GM12892 (cell line): Measurements from ENCODE around the gene EPAS1.
"Not testable (repeated sequence)": the region's sequence is repeated elsewhere in the genome, so short reads cannot be mapped to it uniquely, and the experiment has no call there.

Experiments
- DNase-seq: peaks from one replicate; pipeline ENCODE4 v3.0.0; 2011; ENCODE audit not compliant: insufficient read length
- FAIRE-seq: peaks from 2 replicates; lab custom pipeline; 2011; peaks lifted over from hg19 to GRCh38; lab: Jason Lieb, UNC
- POLR2A ChIP-seq: IDR thresholded peaks from 2 replicates; pipeline ENCODE4 v1.6.1; 2011; ENCODE audit warnings: low read depth, low read length, control low read depth
- POLR2AphosphoS5 ChIP-seq: IDR thresholded peaks from 2 replicates; pipeline ENCODE4 v1.6.1; 2011; ENCODE audit warnings: low read depth, low read length, control low read depth
- TAF1 ChIP-seq: IDR thresholded peaks from 2 replicates; pipeline ENCODE4 v1.6.1; 2011; ENCODE audit warnings: low read depth, mild to moderate bottlenecking, control low read depth, low read length, borderline replicate concordance

EPAS1 gene

GRCh38 chr2:46394649-46395510 is 97.7 kb downstream of the EPAS1 start:
- DNase-seq: no peak
- no peak for FAIRE-seq
- no peak for TF ChIP-seq POLR2A
- no peak for TF ChIP-seq POLR2AphosphoS5
- TF ChIP-seq TAF1: no peak

GRCh38 chr2:46395730-46396129 is 98.5 kb downstream of the EPAS1 start:
- DNase-seq, FAIRE-seq: not testable (repeated sequence)

- no peak for TF ChIP-seq TAF1
- no peak for TF ChIP-seq POLR2AphosphoS5
- TF ChIP-seq POLR2A: no peak
- no peak for FAIRE-seq
- DNase-seq: no peak
Observed at GRCh38 chr2:46400016-46400415, 102.8 kb downstream of the EPAS1 start.

- FAIRE-seq: no peak
- no peak for DNase-seq
- no peak for TF ChIP-seq POLR2A
- TF ChIP-seq POLR2AphosphoS5: no peak
- TF ChIP-seq TAF1: no peak
Observed at GRCh38 chr2:46402874-46403273, 105.7 kb downstream of the EPAS1 start.

- FAIRE-seq: no peak
- no peak for DNase-seq
- no peak for TF ChIP-seq POLR2AphosphoS5
- TF ChIP-seq POLR2A: no peak
- no peak for TF ChIP-seq TAF1
Observed at GRCh38 chr2:46404181-46404759, 107.1 kb downstream of the EPAS1 start.

- TF ChIP-seq POLR2A (no peak), TAF1 (no peak), POLR2AphosphoS5 (no peak)
- no peak for DNase-seq
- no peak for FAIRE-seq
Observed at GRCh38 chr2:46407852-46408455, 110.7 kb downstream of the EPAS1 start.

- no peak for DNase-seq
- no peak for FAIRE-seq
- TF ChIP-seq TAF1 (no peak), POLR2AphosphoS5 (no peak), POLR2A (no peak)
Observed at GRCh38 chr2:46409756-46410155, 112.5 kb downstream of the EPAS1 start.

- FAIRE-seq: no peak
- DNase-seq: no peak
- TF ChIP-seq TAF1: no peak
- no peak for TF ChIP-seq POLR2A
- TF ChIP-seq POLR2AphosphoS5: no peak
Observed at GRCh38 chr2:46410273-46411244, 113.4 kb downstream of the EPAS1 start.

- DNase-seq (no peak), FAIRE-seq (no peak)
- TF ChIP-seq POLR2AphosphoS5 (no peak), TAF1 (no peak), POLR2A (no peak)
Observed at GRCh38 chr2:46411245-46411641, 114.0 kb downstream of the EPAS1 start.

- DNase-seq (no peak), FAIRE-seq (no peak)
- TF ChIP-seq TAF1 (no peak), POLR2AphosphoS5 (no peak), POLR2A (no peak)
Observed at GRCh38 chr2:46411985-46412384, 114.8 kb downstream of the EPAS1 start.

- DNase-seq: no peak
- no peak for FAIRE-seq
- TF ChIP-seq POLR2AphosphoS5 (no peak), POLR2A (no peak), TAF1 (no peak)
Observed at GRCh38 chr2:46413111-46413510, 115.9 kb downstream of the EPAS1 start.

- TF ChIP-seq TAF1 (no peak), POLR2AphosphoS5 (no peak), POLR2A (no peak)
- FAIRE-seq: no peak
- DNase-seq: no peak
Observed at GRCh38 chr2:46413631-46414030, 116.4 kb downstream of the EPAS1 start.
